GM18873 (cell line): ENCODE data around the gene SERPING1.

Experiments used
- ATAC-seq: cut with Tn5 transposase; IDR thresholded peaks from one replicate; pipeline ENCODE4 v1.9.1; 2021; ENCODE audit warnings: mild to moderate bottlenecking, moderate library complexity, moderate number of reproducible peaks; ENCODE audit not compliant: unreplicated experiment, low FRiP score

SERPING1 gene

DNA sequence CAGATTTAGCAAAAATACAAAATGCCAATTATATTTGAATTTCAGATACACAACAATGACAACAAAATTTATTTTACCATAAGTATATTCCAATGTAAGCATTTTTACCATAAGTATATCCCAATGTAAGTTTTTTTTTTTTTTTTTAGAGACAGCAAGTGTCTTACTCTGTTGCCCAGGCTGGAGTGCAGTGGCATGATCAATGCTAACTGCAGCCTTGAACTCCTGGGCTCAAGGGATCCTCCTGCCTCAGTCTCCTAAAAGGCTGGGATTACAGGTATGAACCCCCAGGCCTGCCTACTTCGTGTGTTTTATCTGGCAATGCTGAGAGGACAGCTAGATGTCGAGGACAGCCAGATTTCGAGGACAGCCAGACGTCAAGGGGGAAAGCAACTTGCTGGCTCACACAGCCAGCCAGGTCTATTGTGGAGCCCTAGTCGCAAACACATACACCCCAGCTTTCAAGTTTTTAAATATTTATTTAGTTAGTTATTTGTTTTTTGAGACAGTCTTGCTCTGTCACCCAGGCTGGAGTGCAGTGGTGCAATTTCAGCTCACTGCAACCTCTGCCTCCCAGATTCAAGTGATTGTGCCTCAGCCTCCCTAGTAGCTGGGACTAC is 1.1 kb upstream of the SERPING1 start:
- ATAC-seq, result no peak

GRCh38 chr11:57597916-57598830 is 688 bp downstream of the SERPING1 start:
- ATAC-seq, result no peak

DNA sequence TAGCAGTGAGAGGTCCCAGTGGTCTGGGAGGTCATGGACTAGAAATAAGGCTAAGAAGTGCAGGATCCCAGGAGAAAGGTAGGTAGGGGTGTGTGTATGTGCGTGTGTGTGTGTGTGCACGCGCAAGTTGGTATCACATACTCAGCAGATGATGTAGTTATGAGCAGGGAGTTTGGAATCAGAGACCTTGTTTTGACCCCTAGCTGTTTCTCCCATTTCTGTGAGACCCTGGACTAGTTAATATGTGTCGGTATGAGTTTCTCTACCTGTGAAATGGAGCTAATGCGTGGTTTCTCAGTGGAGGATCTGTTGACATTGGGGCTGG is 1.3 kb downstream of the SERPING1 start:
- no peak for ATAC-seq

DNA sequence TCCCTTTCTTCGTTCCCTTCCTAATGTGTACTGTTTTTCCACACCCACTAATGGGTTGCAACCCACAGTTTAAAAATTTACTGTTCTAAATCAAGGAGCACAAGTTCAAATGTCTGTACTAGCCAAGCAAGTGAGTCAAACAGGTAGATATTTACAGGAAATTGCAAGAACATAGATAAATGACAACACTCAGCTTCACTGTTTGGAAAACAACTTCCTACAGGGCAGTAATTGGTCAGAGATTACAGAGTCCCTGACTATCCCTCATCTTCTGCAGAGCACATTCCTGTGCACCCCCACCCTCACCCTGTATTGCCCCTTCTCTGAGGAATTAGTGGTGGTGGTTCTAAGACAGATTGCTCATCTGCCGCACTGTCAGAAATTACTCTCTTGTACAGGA is 1.9 kb downstream of the SERPING1 start:
- ATAC-seq, result no peak

DNA sequence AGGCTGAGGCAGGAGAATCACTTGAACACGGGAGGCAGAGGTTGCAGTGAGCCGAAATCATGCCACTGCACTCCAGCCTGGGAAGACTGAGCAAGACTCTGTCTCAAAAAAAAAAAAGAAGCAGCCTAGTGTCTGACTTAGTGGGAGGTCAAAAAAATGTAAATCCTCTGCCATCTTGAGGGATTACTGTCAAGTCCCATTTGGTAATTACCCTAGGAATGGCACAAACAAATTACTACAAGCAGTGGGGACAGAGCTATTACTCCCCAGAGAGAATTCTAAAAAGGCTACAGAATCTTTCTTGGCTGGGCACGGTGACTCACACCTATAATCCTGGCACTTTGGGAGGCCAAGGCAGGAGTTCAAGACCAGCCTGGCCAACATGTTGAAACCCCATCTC is 3.8 kb downstream of the SERPING1 start:
- ATAC-seq, result no peak

GRCh38 chr11:57604296-57605027 is 7.0 kb downstream of the SERPING1 start:
- ATAC-seq, result no peak

DNA sequence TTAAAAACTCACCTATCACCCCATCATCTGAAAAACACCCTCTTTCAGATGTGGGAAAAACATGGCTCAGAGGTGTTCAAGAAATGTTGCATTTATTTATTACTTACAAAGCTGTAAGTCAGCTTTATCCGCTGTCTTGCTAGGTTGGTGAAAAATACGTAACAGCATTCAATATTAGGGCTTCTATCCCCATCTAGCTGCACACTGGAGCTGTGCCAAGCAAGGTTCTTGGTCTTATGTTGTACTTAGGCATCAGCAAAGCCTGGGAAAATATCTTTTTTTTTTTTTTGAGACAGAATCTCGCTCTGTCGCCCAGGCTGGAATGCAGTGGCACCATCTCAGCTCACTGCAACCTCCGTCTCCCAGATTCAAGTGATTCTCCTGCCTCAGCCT is 7.5 kb downstream of the SERPING1 start:
- ATAC-seq, result no peak

- ATAC-seq, result no peak
Observed at GRCh38 chr11:57610170-57610569, 12.7 kb downstream of the SERPING1 start.

GRCh38 chr11:57614234-57614772 is 16.8 kb downstream of the SERPING1 start:
- ATAC-seq, result no peak

GRCh38 chr11:57615308-57615707 is 17.8 kb downstream of the SERPING1 start:
- no peak for ATAC-seq

DNA sequence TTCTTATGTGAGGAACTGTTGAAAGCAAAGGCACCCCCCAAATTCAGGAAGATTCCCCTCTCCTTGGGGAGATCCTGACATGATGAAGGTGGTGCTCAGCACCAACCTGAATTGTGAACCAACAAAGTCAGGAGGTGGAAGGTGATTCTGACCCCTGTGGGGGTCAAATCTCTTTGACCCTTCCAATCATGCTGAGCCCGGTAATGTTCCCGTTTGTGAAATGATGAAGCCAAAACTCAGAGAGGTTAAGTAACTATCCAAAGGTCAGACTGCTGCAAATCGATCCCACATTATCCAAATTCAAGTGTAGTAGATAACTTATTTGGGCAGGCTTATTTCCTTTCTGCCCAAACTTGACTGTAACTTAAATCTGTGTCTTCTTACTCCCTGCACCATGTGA is 19.1 kb downstream of the SERPING1 start:
- no peak for ATAC-seq

- no peak for ATAC-seq
Observed at GRCh38 chr11:57618438-57618837, 21.0 kb downstream of the SERPING1 start.

- ATAC-seq, result no peak
Observed at GRCh38 chr11:57619331-57619730, 21.8 kb downstream of the SERPING1 start.

DNA sequence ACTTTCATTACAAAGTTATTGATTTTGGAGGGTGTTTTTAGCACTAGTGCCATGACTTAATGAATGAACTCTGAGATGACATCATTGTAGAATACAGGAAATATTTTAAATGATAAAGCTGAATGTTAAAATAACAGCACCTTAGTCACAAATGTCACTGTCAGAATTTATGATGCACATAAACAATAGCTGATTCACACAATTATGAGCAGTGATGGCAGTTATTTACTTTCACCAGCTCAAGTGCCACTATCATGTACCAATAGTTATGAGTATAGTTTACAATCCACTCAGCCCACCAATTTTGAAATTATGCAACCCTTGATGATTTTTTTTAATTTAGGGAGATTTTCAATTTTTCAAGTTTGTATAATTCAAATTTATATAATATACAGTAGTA is 23.0 kb downstream of the SERPING1 start:
- ATAC-seq, result no peak

GRCh38 chr11:57622263-57622662 is 24.8 kb downstream of the SERPING1 start:
- ATAC-seq, result no peak

- no peak for ATAC-seq
Observed at GRCh38 chr11:57624864-57625263, 27.4 kb downstream of the SERPING1 start.

DNA sequence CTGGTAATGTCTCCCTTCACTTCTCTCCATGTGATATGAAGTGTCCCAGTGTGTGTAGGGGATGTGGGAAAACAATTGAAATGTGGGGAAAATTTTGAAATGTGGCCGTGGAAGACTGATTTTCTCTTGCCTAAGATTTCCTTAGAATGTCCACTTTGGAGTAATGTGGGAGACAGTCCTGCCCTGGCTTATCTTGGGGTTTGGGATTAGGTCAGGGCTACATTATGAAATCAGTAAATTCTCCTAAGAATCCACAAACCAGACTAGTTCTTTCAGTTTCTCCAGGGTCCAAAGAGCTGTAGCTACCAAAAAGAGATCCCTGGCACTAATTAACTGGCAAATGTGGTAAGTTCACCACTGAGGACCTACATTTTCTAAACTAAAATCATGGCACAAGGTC is 29.4 kb downstream of the SERPING1 start:
- ATAC-seq, result no peak

DNA sequence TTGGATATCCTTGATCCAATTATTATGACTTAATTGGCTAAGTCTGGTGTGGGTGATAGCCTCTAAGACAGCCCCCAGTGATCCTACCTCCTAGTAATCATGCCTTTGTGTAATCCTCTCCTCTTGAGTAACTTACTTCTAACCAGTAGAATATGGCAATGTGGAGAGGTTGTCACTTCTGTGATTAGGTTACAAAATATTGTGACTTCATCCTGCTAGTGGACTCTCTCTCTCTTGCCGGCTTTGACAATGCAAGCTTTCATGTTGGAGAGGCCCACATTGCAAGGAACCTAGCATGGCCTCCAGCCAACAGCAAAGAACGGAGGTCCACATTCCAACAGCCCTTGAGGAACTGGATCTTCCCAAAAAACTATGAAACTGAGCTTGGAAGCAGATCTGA is 32.7 kb downstream of the SERPING1 start:
- ATAC-seq, result no peak

- ATAC-seq, result no peak
Observed at GRCh38 chr11:57632116-57632515, 34.6 kb downstream of the SERPING1 start.

DNA sequence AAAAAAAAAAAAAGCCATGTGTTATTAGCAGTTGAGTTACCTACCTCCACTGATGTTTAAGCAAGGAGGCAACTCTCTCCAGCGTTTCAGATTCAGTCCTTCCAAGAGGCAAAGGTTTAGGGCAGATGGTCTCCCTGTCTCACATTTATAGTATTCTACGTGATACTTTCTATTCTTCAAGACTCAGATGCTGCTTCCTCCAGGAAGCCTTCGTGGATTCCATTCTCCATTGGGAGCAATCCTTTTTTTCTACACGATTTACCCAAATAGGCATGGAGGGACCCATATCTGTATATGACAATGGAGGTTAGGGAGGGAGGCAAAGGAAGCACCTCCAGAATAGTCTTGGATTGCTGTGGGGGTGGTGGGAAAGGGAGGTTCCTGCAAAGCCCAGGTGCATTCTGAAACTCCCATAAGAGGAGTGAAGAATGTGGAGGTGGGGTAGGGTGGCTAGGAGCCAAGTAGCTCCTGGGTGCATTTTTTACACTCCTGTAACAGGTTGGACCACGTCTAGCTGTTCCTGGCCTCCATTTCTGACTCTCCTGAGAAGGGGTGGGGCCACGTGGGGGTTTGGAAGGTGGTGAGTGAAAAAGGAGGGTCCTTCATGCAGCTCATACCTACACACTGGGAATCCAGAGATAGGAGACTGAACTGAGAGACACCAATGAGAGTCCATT is 36.0 kb downstream of the SERPING1 start:
- ATAC-seq, result no peak

GRCh38 chr11:57634311-57634710 is 36.8 kb downstream of the SERPING1 start:
- no peak for ATAC-seq
